ENCODE measurements around the gene LPCAT1.

DNA sequence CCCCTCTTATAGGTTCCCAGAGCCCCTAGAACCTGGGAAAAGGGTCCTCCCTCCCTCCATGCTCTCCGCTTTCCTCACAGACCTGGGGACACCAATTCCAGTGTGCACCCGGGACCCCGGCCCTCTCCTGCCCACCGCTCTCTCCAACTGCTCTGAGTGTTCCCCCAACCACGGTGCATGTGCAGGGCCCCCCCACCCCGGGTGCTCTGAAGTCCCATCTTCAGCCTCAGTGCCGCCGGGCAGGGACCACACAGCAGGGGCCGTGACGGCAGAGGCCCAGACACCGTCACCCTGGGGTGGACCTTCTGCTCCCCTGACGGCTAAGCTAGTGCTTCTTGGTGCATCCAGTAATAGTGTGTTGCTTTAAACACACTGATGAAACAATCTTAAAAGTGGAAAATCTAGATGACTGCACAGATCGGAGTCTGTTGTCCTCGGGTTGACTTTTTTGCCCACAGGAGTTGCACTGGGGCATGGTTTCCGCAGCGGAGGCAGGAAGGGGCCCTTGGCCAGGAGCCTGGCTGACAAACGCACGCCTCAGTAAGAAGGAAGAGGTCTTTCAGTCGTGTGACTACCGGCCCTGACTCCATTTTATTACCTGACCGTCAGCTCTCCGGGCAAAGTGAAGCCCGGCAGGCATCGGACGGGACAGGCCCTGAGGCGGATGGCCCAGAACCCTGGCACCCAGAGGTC lies 42.3 kb downstream of the LPCAT1 start:
- TF ChIP-seq, protein P1, sequence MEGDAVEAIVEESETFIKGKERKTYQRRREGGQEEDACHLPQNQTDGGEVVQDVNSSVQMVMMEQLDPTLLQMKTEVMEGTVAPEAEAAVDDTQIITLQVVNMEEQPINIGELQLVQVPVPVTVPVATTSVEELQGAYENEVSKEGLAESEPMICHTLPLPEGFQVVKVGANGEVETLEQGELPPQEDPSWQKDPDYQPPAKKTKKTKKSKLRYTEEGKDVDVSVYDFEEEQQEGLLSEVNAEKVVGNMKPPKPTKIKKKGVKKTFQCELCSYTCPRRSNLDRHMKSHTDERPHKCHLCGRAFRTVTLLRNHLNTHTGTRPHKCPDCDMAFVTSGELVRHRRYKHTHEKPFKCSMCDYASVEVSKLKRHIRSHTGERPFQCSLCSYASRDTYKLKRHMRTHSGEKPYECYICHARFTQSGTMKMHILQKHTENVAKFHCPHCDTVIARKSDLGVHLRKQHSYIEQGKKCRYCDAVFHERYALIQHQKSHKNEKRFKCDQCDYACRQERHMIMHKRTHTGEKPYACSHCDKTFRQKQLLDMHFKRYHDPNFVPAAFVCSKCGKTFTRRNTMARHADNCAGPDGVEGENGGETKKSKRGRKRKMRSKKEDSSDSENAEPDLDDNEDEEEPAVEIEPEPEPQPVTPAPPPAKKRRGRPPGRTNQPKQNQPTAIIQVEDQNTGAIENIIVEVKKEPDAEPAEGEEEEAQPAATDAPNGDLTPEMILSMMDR (conservative IDR thresholded peaks at IDR 0.05), result no peak
- no peak for TF ChIP-seq ZFX (IDR thresholded peaks at IDR 0.05)

Measured in C4-2B (cell line).